ENCODE results near the gene GKN2.

DNA sequence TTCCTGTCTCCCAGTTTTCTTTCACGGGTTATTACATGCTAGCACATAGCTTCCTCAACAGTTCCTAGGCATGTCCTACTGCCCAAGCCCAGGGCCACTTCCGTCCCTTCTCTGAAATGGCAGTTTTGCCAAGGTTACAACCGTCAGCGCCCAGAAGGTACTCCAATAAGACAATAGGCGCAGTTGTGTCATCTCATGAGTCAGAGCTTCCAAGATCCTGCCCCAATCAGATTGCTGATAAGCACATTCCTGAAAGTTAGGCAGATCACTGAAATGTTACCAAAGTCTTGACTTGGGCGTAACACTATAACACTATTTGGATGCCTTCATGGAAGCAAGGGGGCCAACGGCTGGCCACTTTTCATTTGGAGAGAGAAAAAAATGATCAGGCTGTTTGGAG is 34.2 kb downstream of the GKN2 start:
- TF ChIP-seq, protein P1, sequence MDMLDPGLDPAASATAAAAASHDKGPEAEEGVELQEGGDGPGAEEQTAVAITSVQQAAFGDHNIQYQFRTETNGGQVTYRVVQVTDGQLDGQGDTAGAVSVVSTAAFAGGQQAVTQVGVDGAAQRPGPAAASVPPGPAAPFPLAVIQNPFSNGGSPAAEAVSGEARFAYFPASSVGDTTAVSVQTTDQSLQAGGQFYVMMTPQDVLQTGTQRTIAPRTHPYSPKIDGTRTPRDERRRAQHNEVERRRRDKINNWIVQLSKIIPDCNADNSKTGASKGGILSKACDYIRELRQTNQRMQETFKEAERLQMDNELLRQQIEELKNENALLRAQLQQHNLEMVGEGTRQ (IDR thresholded peaks at IDR 0.05): no peak
- TF ChIP-seq CTCF (IDR thresholded peaks at IDR 0.05): no peak
- TF ChIP-seq RCOR1 (IDR thresholded peaks at IDR 0.05; ENCODE audit: low read depth, low read length): no peak
- no peak for TF ChIP-seq KDM1A (IDR thresholded peaks at IDR 0.05; ENCODE audit: low read depth)
- no peak for TF ChIP-seq CHD2 (IDR thresholded peaks at IDR 0.05; ENCODE audit: low read length, partially characterized antibody)
- no peak for TF ChIP-seq JUNB (IDR thresholded peaks at IDR 0.05)
- no peak for TF ChIP-seq RFX5 (IDR thresholded peaks at IDR 0.05)
- no peak for TF ChIP-seq CBX2 (IDR thresholded peaks at IDR 0.05; ENCODE audit: borderline replicate concordance, low read depth)
